Fibroblast of lung (primary cell): ENCODE data around the gene CRYBG2. TPM values are rescaled to one million over a fixed set of nuclear protein-coding genes. Genes with fewer than 3 reads are reported as not detected.

Experiments used
- DNase-seq, 2 donors: peaks; one replicate each; pipeline versions ENCODE4 v3.0.0 to v3.0.0-alpha.2; 2010; ENCODE audit warnings: low read depth in 2 of 2
- H2AFZ ChIP-seq: 2 replicates; pipeline ENCODE4 v1.5.1; 2012; ENCODE audit warnings: low read length, control low read depth, inconsistent platforms
- H3K27ac ChIP-seq: 2 replicates; pipeline ENCODE4 v1.5.1; 2011; ENCODE audit warnings: low read length, control low read depth; ENCODE audit not compliant: insufficient read depth
- H3K27me3 ChIP-seq: 2 replicates; pipeline ENCODE4 v1.5.1; 2011; ENCODE audit warnings: mild to moderate bottlenecking, low read length; ENCODE audit not compliant: control insufficient read depth, insufficient read depth
- H3K36me3 ChIP-seq: 2 replicates; pipeline ENCODE4 v1.5.1; 2011; ENCODE audit warnings: low read length; ENCODE audit not compliant: control insufficient read depth, insufficient read depth
- H3K4me1 ChIP-seq: 2 replicates; pipeline ENCODE4 v1.5.1; 2011; ENCODE audit warnings: low read length; ENCODE audit not compliant: control insufficient read depth, insufficient read depth; ENCODE audit errors: extremely low read depth
- H3K4me2 ChIP-seq: 2 replicates; pipeline ENCODE4 v1.5.1; 2011; ENCODE audit warnings: low read length, control low read depth; ENCODE audit not compliant: insufficient read depth; ENCODE audit errors: extremely low read depth
- H3K4me3 ChIP-seq, 4 experiments: fragments of 200-600 bp in 1 of 4; sonication (generic) in 1 of 4; replicated peaks in 1 of 4; 2 replicates each; pipeline ENCODE4 v1.5.1; 2011 to 2016; ENCODE audit warnings: low read length in 4 of 4, low read depth in 3 of 4, mild to moderate bottlenecking in 3 of 4, control low read depth in 2 of 4, inconsistent platforms in 1 of 4, mixed read lengths in 1 of 4; ENCODE audit not compliant: insufficient read depth in 1 of 4; ENCODE audit errors: control extremely low read depth in 1 of 4
- H3K79me2 ChIP-seq: 2 replicates; pipeline ENCODE4 v1.5.1; 2012; ENCODE audit warnings: mild to moderate bottlenecking, low read length, inconsistent platforms; ENCODE audit not compliant: control insufficient read depth, insufficient read depth
- H3K9ac ChIP-seq: 2 replicates; pipeline ENCODE4 v1.5.1; 2011; ENCODE audit warnings: mild to moderate bottlenecking, low read length, control low read depth; ENCODE audit not compliant: insufficient read depth
- H3K9me3 ChIP-seq: 2 replicates; pipeline ENCODE4 v1.5.1; 2012; ENCODE audit warnings: low read depth, low read length; ENCODE audit not compliant: control insufficient read depth, insufficient read depth
- H4K20me1 ChIP-seq: 2 replicates; pipeline ENCODE4 v1.5.1; 2011; ENCODE audit warnings: low read length; ENCODE audit not compliant: control insufficient read depth, insufficient read depth; ENCODE audit errors: extremely low read depth
- EZH2 ChIP-seq: IDR thresholded peaks from 2 replicates; pipeline ENCODE4 v1.5.1; 2012; ENCODE audit warnings: low read length, control low read depth, mild to moderate bottlenecking; ENCODE audit errors: missing control alignments
- polyA plus RNA-seq, 2 donors: library from polyadenylated mRNA; depleted of rRNA in 1 of 2; stranded (reverse) in 1 of 2; unstranded in 1 of 2; fragments of >200 nt; gene quantifications; 2 replicates each; pipeline ENCODE4 v1.2.1, GENCODE V29; 2011 to 2012; ENCODE audit warnings: missing spikeins in 1 of 2
- total RNA-seq: library from RNA; depleted of rRNA; stranded (reverse); fragments of >200 nt; gene quantifications from 2 replicates; pipeline ENCODE4 v1.2.1, GENCODE V29; 2014
- TF ChIP-seq, protein P1 (sequence below), 2 donors: IDR thresholded peaks in 1 of 2; conservative IDR thresholded peaks in 1 of 2; 1 replicate in 1 of 2; 2 replicates in 1 of 2; pipeline ENCODE4 v1.5.1; 2011 to 2012; ENCODE audit warnings: low read length in 2 of 2, control low read depth in 1 of 2, inconsistent platforms in 1 of 2, low read depth in 1 of 2, mild to moderate bottlenecking in 1 of 2

Gene CRYBG2
- total and polyA plus RNA-seq, 2 donors (not counting 1 experiment from before 2014, with no cell fraction given): not detected

DNA sequence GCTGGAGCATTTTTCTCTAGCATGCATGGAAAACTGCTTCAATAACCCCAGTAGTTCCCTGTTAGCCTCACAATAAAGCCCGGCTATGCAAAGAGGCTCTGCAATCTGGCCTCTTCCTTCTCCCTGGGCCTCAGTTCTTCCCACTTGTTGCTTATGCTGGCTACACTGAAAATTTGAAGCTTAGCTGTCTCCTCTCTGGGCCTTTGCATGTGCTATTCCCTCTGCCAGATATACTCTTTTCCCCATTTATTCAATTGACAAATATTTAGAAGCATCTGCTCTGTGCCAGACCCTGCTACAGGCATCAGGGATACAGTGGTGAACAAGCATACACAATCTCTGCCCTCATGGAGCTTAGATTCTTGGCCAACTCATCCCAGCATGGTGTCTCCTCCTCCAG is 15.3 kb downstream of the CRYBG2 start:
- Histone ChIP-seq H3K4me3 (no peak overlapping the region), H3K27me3 (peaks cover 16% of the 10 kb centered on the region), H2AFZ (no peak overlapping the region), H3K4me1 (no peaks in the 10 kb centered on the region), H3K4me2 (no peak overlapping the region), H3K79me2 (no peaks in the 10 kb centered on the region), H3K36me3 (no peaks in the 10 kb centered on the region), H3K27ac (no peak overlapping the region), H3K9me3 (no peaks in the 10 kb centered on the region), H3K9ac (no peak overlapping the region), H4K20me1 (no peaks in the 10 kb centered on the region)
- DNase-seq: no peak
- TF ChIP-seq EZH2: no peak
- TF ChIP-seq, protein P1, sequence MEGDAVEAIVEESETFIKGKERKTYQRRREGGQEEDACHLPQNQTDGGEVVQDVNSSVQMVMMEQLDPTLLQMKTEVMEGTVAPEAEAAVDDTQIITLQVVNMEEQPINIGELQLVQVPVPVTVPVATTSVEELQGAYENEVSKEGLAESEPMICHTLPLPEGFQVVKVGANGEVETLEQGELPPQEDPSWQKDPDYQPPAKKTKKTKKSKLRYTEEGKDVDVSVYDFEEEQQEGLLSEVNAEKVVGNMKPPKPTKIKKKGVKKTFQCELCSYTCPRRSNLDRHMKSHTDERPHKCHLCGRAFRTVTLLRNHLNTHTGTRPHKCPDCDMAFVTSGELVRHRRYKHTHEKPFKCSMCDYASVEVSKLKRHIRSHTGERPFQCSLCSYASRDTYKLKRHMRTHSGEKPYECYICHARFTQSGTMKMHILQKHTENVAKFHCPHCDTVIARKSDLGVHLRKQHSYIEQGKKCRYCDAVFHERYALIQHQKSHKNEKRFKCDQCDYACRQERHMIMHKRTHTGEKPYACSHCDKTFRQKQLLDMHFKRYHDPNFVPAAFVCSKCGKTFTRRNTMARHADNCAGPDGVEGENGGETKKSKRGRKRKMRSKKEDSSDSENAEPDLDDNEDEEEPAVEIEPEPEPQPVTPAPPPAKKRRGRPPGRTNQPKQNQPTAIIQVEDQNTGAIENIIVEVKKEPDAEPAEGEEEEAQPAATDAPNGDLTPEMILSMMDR (conservative IDR thresholded peaks at IDR 0.05 in 1 of 2, IDR thresholded peaks at IDR 0.05 in 1 of 2; ENCODE audit: low read depth in 1 of 2, low read length in 2 of 2): no peak

DNA sequence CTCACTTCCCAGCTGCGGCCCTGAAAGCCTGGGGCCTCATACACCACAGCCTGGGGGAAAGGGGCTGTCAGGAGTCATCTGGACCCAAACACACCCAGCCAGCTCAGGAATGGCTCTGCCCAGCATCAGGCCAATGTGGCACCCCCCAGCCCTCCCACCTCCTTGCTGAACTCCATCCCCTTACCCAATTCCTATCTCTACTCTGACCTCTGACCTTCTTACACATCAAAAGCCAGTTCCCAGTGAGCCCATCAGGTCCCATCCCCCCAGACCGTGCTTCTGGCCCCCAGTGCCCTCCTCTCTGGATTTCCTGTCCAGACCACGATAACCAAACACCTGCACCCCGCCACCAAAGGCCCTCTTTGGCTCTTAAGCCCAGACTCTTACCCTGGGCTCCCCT is 16.3 kb downstream of the CRYBG2 start:
- DNase-seq: no peak
- Histone ChIP-seq H3K27ac (no peak overlapping the region), H3K9ac (no peak overlapping the region), H4K20me1 (no peaks in the 10 kb centered on the region), H3K4me2 (no peak overlapping the region), H3K9me3 (no peaks in the 10 kb centered on the region), H2AFZ (no peak overlapping the region), H3K79me2 (no peaks in the 10 kb centered on the region), H3K27me3 (peaks cover 12% of the 10 kb centered on the region), H3K36me3 (no peaks in the 10 kb centered on the region), H3K4me1 (no peaks in the 10 kb centered on the region), H3K4me3 (no peak overlapping the region)
- no peak for TF ChIP-seq EZH2
- TF ChIP-seq, protein P1 (conservative IDR thresholded peaks at IDR 0.05 in 1 of 2, IDR thresholded peaks at IDR 0.05 in 1 of 2; ENCODE audit: low read depth in 1 of 2, low read length in 2 of 2): no peak

DNA sequence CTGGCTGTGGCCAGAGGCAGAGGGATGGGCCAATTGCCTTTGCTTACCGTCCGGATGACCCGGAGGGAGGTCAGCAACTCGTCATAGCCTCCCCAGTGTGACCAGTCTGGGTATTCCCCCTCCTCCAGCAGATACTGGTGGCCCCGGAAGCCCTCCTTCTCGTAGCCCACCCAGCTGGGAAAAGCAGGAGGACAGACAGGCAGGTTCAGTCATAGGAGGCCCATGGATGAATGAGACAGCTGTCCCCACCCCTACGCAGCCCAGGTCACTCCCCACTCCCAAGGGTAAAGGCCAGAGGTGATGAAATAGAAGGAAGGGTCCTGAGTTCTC is 16.8 kb downstream of the CRYBG2 start:
- DNase-seq: no peak
- Histone ChIP-seq H3K27me3 (peaks cover 12% of the 10 kb centered on the region), H3K79me2 (no peaks in the 10 kb centered on the region), H3K4me3 (no peak overlapping the region), H2AFZ (no peak overlapping the region), H3K36me3 (no peaks in the 10 kb centered on the region), H3K4me2 (no peak overlapping the region), H3K27ac (no peak overlapping the region), H3K4me1 (no peaks in the 10 kb centered on the region), H3K9me3 (no peaks in the 10 kb centered on the region), H4K20me1 (no peaks in the 10 kb centered on the region), H3K9ac (no peak overlapping the region)
- TF ChIP-seq, protein P1 (conservative IDR thresholded peaks at IDR 0.05 in 1 of 2, IDR thresholded peaks at IDR 0.05 in 1 of 2; ENCODE audit: low read depth in 1 of 2, low read length in 2 of 2): no peak
- TF ChIP-seq EZH2: no peak
